ENCODE measurements around the gene ARHGEF1. TPM values are rescaled to one million over a fixed set of nuclear protein-coding genes. Genes with fewer than 3 reads are reported as not detected.

ARHGEF1 gene
- total RNA-seq, 2 donors from 2014 or later, result 57.1 to 65.6 TPM

DNA sequence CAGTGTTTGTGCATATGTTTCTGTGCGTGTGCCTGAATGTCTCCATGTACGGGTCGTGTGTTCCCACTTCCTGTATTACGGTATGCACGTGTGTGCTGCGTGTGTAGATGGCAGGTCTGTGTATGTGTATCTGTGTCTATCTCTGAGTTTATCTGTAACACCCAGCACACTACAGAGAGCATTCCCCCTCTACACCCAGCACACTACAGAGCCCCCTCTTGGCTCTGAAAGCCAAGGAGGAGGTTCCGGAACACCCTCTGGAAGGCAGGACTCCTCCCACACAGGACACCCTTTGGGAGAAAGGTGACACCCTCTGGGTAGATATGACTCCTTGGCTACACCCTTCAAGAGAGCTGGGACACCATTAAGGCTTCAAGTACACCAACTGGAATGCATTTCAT lies 47.3 kb downstream of the ARHGEF1 start:
- no peaks in the 10 kb centered on the region for H3K36me3 ChIP-seq
- no peak for TF ChIP-seq POLR2A (IDR thresholded peaks at IDR 0.05)
- TF ChIP-seq POLR2AphosphoS5 (IDR thresholded peaks at IDR 0.05), result no peak
- TF ChIP-seq, protein P1, sequence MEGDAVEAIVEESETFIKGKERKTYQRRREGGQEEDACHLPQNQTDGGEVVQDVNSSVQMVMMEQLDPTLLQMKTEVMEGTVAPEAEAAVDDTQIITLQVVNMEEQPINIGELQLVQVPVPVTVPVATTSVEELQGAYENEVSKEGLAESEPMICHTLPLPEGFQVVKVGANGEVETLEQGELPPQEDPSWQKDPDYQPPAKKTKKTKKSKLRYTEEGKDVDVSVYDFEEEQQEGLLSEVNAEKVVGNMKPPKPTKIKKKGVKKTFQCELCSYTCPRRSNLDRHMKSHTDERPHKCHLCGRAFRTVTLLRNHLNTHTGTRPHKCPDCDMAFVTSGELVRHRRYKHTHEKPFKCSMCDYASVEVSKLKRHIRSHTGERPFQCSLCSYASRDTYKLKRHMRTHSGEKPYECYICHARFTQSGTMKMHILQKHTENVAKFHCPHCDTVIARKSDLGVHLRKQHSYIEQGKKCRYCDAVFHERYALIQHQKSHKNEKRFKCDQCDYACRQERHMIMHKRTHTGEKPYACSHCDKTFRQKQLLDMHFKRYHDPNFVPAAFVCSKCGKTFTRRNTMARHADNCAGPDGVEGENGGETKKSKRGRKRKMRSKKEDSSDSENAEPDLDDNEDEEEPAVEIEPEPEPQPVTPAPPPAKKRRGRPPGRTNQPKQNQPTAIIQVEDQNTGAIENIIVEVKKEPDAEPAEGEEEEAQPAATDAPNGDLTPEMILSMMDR (IDR thresholded peaks at IDR 0.05), result no peak

GRCh38 chr19:41930926-41931592 lies 48.1 kb downstream of the ARHGEF1 start:
- Histone ChIP-seq H3K27me3 (replicated peaks; ENCODE audit: insufficient read depth) (peaks cover 10% of the 10 kb centered on the region), H3K36me3 (no peaks in the 10 kb centered on the region), H3K4me3 (no peak overlapping the region), H3K4me1 (replicated peaks) (no peaks in the 10 kb centered on the region), H3K9me3 (no peaks in the 10 kb centered on the region), H3K27ac (no peak overlapping the region)
- DNase-seq (ENCODE audit: low spot score), result no peak
- TF ChIP-seq, protein P1 (IDR thresholded peaks at IDR 0.05), result no peak
- no peak for TF ChIP-seq POLR2A (IDR thresholded peaks at IDR 0.05)
- 12% methylated on average over 14 of the region's 17 CpGs for WGBS
- intact Hi-C loops (cut with DNase I), result no loop called here

More for the DNA sequence above, 47.3 kb downstream of the ARHGEF1 start:
- no peak for DNase-seq (ENCODE audit: low spot score)
- Histone ChIP-seq H3K4me1 (replicated peaks) (no peaks in the 10 kb centered on the region), H3K4me3 (no peak overlapping the region), H3K27ac (no peak overlapping the region), H3K9me3 (no peaks in the 10 kb centered on the region), H3K27me3 (replicated peaks; ENCODE audit: insufficient read depth) (peaks cover 10% of the 10 kb centered on the region)
- WGBS, result 30% methylated on average over 7 of the region's 7 CpGs
- intact Hi-C loops (cut with DNase I), result no loop called here

GRCh38 chr19:41932259-41932719 lies 49.3 kb downstream of the ARHGEF1 start:
- TF ChIP-seq POLR2A (IDR thresholded peaks at IDR 0.05) (no peak), POLR2AphosphoS5 (IDR thresholded peaks at IDR 0.05) (no peak)
- TF ChIP-seq, protein P1 (IDR thresholded peaks at IDR 0.05), result no peak
- Histone ChIP-seq H3K4me1 (replicated peaks) (no peaks in the 10 kb centered on the region), H3K36me3 (no peaks in the 10 kb centered on the region), H3K4me3 (no peak overlapping the region), H3K27ac (no peak overlapping the region), H3K9me3 (no peaks in the 10 kb centered on the region), H3K27me3 (replicated peaks; ENCODE audit: insufficient read depth) (peaks cover 10% of the 10 kb centered on the region)
- no peak for DNase-seq (ENCODE audit: low spot score)
- intact Hi-C loops (cut with DNase I), result no loop called here
- WGBS, result 27% methylated on average over 11 of the region's 11 CpGs

GRCh38 chr19:41932720-41933332 lies 49.8 kb downstream of the ARHGEF1 start:
- no peak overlapping the region for H3K27ac ChIP-seq
- 21% methylated on average over 29 of the region's 29 CpGs for WGBS
- TF ChIP-seq POLR2A (IDR thresholded peaks at IDR 0.05), result no peak
- no peak for TF ChIP-seq POLR2AphosphoS5 (IDR thresholded peaks at IDR 0.05)
- TF ChIP-seq, protein P1 (IDR thresholded peaks at IDR 0.05), result no peak
- H3K4me3 ChIP-seq, result no peak overlapping the region
- H3K36me3 ChIP-seq, result no peaks in the 10 kb centered on the region
- DNase-seq (ENCODE audit: low spot score), result no peak
- H3K4me1 ChIP-seq (replicated peaks), result no peaks in the 10 kb centered on the region
- peaks cover 10% of the 10 kb centered on the region for H3K27me3 ChIP-seq (replicated peaks; ENCODE audit: insufficient read depth)
- no peaks in the 10 kb centered on the region for H3K9me3 ChIP-seq
- intact Hi-C loops (cut with DNase I), result no loop called here

Data from prostate gland (tissue), 2 donors.